ENCODE measurements around the gene SNAPC2.
A peak's percentile ranks its signal among the peaks of the same experiment; 100 is the strongest.

Gene SNAPC2

DNA sequence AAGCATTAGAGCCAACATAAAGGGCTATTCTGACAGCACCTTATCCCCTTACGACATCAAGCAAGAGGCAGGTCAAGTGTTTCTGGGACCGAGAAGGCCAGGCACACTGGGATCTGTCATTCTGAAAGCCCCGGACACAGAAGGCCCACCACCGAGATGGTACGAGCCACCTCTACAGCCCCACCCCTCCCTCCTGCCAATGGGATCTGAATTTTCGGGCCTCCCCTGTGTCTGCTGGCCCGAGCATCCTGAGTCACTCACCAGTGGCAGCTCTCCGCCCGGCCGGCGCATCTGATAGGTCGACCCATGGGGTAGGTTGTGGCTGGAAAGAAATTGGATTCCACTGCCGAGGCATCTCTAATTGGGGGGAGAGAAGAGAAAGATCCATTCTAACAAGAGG lies 20.7 kb downstream of the SNAPC2 start:
- no peak for DNase-seq (ENCODE audit: low read depth in 2 of 2)
- H3K4me3 ChIP-seq (replicated peaks in 1 of 2; ENCODE audit: low read depth in 2 of 2, low read length in 2 of 2) = no peak overlapping the region
- TF ChIP-seq, protein P1, sequence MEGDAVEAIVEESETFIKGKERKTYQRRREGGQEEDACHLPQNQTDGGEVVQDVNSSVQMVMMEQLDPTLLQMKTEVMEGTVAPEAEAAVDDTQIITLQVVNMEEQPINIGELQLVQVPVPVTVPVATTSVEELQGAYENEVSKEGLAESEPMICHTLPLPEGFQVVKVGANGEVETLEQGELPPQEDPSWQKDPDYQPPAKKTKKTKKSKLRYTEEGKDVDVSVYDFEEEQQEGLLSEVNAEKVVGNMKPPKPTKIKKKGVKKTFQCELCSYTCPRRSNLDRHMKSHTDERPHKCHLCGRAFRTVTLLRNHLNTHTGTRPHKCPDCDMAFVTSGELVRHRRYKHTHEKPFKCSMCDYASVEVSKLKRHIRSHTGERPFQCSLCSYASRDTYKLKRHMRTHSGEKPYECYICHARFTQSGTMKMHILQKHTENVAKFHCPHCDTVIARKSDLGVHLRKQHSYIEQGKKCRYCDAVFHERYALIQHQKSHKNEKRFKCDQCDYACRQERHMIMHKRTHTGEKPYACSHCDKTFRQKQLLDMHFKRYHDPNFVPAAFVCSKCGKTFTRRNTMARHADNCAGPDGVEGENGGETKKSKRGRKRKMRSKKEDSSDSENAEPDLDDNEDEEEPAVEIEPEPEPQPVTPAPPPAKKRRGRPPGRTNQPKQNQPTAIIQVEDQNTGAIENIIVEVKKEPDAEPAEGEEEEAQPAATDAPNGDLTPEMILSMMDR (IDR thresholded peaks at IDR 0.05; ENCODE audit: low read depth, low read length) = no peak

DNA sequence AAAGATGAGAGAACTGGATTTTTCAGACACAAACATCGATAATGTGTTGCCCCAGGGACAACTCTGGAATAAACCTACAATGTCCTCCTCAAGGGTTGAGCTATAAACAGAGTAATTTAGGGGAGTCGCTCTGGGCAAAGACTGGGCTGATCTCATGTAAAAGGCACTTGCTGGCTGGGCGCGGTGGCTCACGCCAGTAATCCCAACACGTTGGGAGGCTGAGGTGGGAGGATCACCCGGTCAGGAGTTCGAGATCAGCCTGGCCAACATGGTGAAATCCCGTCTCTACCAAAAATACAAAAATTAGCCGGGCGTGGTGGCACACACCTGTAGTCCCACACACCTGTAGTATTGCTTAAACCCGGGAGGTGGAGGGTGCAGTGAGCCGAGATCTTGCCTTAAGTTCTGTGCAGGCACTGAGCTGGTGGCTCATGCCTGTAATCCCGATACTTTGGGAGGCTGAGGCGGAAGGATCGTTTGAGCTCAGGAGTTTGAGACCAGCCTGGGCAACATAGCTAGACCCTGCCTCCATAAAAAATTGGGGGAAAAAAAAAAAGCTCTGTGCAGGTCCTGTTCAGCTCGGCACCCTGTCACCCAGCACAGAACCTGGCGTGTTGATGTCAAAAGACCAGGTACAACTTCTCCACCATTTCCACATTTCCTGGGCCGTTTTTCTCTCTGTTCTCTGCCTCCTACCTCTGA lies 21.9 kb downstream of the SNAPC2 start:
- DNase-seq (ENCODE audit: low read depth in 2 of 2) = no peak
- TF ChIP-seq, protein P1 (IDR thresholded peaks at IDR 0.05; ENCODE audit: low read depth, low read length) = no peak
- H3K4me3 ChIP-seq (replicated peaks in 1 of 2; ENCODE audit: low read depth in 2 of 2, low read length in 2 of 2) = peak overlapping the region in 1 of 2 donors; percentile 94

DNA sequence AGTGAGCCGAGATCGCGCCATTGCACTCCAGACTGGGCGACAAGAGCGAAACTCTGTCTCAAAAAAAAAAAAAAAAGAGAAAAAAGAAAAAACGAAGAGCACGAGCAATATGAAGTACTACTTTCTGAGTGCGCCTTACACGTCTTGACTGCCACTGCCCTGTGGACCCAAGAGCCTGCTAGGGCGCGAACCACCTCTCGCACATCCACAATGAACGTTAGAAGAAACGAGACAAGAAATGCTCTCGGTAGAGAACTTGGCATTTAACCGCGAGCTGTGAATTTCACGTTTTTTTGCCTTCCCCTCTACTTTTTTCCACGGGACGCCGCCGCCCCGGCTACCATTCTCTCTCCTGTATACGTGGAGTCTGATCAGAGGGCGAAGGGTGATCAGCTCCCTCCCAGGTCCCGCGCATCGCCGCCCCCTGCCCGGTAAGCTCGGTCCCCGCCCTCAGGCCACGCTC lies 22.9 kb downstream of the SNAPC2 start:
- TF ChIP-seq, protein P1 (IDR thresholded peaks at IDR 0.05; ENCODE audit: low read depth, low read length) = no peak
- DNase-seq (ENCODE audit: low read depth in 2 of 2) = no peak
- peak overlapping the region; percentile 94 to 97 for H3K4me3 ChIP-seq (replicated peaks in 1 of 2; ENCODE audit: low read depth in 2 of 2, low read length in 2 of 2)

DNA sequence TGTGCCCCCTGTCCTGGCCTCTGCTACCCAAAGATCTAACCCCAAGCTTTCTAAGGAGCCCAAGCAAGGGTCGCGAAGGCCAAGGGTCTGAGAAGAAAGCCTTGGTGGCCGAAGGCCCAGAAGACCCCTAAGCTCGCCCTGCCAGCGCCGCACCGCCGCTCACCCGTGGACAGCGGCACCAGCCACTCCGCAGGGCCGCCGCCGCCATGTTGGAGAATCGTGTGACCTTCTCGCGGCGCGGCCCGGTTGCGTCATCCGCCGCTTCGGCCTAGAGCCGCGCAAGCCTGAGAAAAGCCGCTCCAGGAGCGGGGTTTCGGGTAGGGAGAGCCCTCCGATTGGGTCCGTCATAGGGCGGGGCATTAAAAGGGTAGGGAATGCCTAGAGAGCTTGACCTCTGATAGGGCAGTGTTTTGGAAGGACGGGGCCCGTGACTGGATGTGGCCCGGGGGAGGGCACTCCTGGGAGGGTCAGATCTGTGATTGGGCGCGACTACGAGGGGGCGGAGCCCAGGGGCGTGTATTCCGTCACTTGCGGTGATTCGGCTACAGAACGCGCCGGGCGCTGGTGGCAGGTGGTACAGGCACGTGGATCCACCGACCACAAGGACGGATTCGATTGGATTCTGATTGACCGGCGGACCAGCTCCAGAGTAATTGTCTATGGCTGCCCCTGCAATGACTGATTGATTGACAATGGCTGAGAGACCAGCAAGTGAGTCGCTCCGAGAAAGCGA lies 23.5 kb downstream of the SNAPC2 start, which contains the start of gene TIMM44:
Gene TIMM44, minus strand, starts transcription at position 223 of the 733 bp plus-strand sequence. Its CDS starts 15 bp downstream, at position 208.
- peak; percentile 100 for DNase-seq (ENCODE audit: low read depth in 2 of 2)
- TF ChIP-seq, protein P1 (IDR thresholded peaks at IDR 0.05; ENCODE audit: low read depth, low read length) = no peak

DNA sequence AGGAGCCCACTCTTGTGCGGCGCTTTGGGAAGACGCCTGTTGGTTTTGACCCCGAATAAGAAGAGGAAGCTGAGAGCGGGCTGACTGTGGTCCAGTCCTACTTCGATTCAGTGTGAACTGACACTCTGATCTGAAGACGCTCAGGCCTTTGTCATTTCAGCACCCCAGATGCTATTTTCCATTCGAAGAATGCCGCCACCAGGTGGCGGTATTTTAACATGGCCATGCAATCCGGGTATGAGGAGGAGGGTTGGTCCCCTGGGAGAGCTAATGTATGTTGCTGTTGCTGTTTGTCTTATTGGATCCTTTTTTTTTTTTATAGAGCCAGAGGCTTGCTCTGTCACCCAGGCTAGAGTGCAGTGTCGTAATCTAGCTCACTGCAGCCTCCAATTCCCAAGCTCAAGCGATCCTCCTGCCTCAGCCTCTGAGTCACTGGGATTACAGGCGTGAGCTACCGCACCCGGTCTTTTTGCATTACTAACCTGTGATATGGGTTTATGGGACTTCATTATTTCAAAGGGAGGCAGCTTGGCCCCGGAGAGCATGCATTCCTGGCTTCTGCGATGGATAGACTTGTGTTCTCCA lies 24.1 kb downstream of the SNAPC2 start:
- TF ChIP-seq, protein P1 (IDR thresholded peaks at IDR 0.05; ENCODE audit: low read depth, low read length) = peak; percentile 70
- DNase-seq (ENCODE audit: low read depth in 2 of 2) = peak; percentile 96 to 98

More for the DNA sequence above, 23.5 kb downstream of the SNAPC2 start, which contains the start of gene TIMM44:
- H3K4me3 ChIP-seq (replicated peaks in 1 of 2; ENCODE audit: low read depth in 2 of 2, low read length in 2 of 2) = peak within 1 kb of the TSS; percentile 94 to 97

DNA sequence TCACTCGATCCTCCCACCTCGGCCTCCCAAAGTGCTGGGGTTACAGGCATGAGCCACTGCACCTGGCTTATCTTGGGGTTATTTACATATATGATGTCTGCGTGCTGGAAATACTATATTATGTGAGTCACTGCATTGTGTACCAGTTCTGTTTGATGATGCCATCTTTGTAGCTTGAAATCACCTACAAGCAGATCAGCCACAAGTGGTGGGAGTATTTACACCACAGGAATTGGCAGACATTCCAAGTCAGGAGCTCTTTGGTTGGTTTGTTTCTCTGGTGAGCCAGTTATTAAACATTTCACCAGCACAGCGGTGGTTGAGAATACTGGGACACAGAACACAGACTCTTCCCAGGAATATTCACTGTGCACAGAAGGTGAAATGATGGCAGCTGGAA lies 27.8 kb downstream of the SNAPC2 start:
- TF ChIP-seq, protein P1 (IDR thresholded peaks at IDR 0.05; ENCODE audit: low read depth, low read length) = no peak
- DNase-seq (ENCODE audit: low read depth in 2 of 2) = peak in 1 of 2 donors; percentile 48
- H3K4me3 ChIP-seq (replicated peaks in 1 of 2; ENCODE audit: low read depth in 2 of 2, low read length in 2 of 2) = no peak overlapping the region

More for the DNA sequence above, 24.1 kb downstream of the SNAPC2 start:
- H3K4me3 ChIP-seq (replicated peaks in 1 of 2; ENCODE audit: low read depth in 2 of 2, low read length in 2 of 2) = peak overlapping the region; percentile 58 to 59

Data from cardiac fibroblast (primary cell).